HepG2 (cell line): ENCODE measurements around the gene PALM. TPM values are rescaled to one million over a fixed set of nuclear protein-coding genes. Genes with fewer than 3 reads are reported as not detected.

Source experiments
- AHR ChIP-seq: IDR thresholded peaks from 2 replicates; pipeline ENCODE4 v1.6.1; 2018; ENCODE audit warnings: missing genetic modification reagents, missing compliant biosample characterization
- ATAD3A ChIP-seq: sonication (generic); formaldehyde crosslinking; IDR thresholded peaks from 2 replicates; pipeline ENCODE4 v1.4.0; 2020; ENCODE audit warnings: missing genetic modification reagents
- ATF7 ChIP-seq, 2 experiments: fragments of 450-650 bp in 1 of 2; sonication (generic) in 1 of 2; formaldehyde crosslinking in 1 of 2; IDR thresholded peaks; 2 replicates each; pipeline versions ENCODE4 v1.4.0 to v1.6.1; 2016 to 2020; ENCODE audit warnings: antibody characterized with exemption in 1 of 2, mild to moderate bottlenecking in 1 of 2, missing genetic modification reagents in 1 of 2
- CENPT ChIP-seq: sonication (generic); formaldehyde crosslinking; IDR thresholded peaks from 2 replicates; pipeline ENCODE4 v1.8.0; 2022; ENCODE audit warnings: low read depth, mild to moderate bottlenecking, moderate library complexity, missing genetic modification reagents
- CHD2 ChIP-seq: IDR thresholded peaks from 2 replicates; pipeline ENCODE4 v1.6.1; 2011; ENCODE audit warnings: low read depth, low read length, improper control_type of control experiment
- CTCF ChIP-seq: sonication (generic); formaldehyde crosslinking; IDR thresholded peaks from 2 replicates; pipeline ENCODE4 v1.5.0; 2020; ENCODE audit warnings: mild to moderate bottlenecking, missing genetic modification reagents, moderate library complexity
- DBP ChIP-seq: sonication (generic); formaldehyde crosslinking; IDR thresholded peaks from 2 replicates; pipeline ENCODE4 v1.4.0; 2020; ENCODE audit warnings: missing genetic modification reagents; ENCODE audit errors: not compliant biosample characterization
- DMAP1 ChIP-seq: IDR thresholded peaks from 2 replicates; pipeline ENCODE4 v1.6.1; 2016
- FOSL2 ChIP-seq: sonication (generic); formaldehyde crosslinking; IDR thresholded peaks from 2 replicates; pipeline ENCODE4 v1.4.0; 2020; ENCODE audit warnings: missing genetic modification reagents
- HNRNPH1 ChIP-seq: fragments of 200-400 bp; formaldehyde crosslinking; optimal IDR thresholded peaks from 2 replicates; pipeline ENCODE3; 2017; ENCODE audit warnings: mild to moderate bottlenecking, low read depth, low read length
- HNRNPL ChIP-seq: fragments of 200-400 bp; formaldehyde crosslinking; IDR thresholded peaks from 2 replicates; pipeline ENCODE4 v1.6.1; 2017; ENCODE audit warnings: mild to moderate bottlenecking, low read depth, low read length
- HNRNPLL ChIP-seq: fragments of 200-400 bp; formaldehyde crosslinking; IDR thresholded peaks from 2 replicates; pipeline ENCODE4 v1.6.1; 2017; ENCODE audit warnings: mild to moderate bottlenecking, low read depth, low read length; ENCODE audit not compliant: poor library complexity, severe bottlenecking
- KMT2A ChIP-seq: sonication (generic); formaldehyde crosslinking; IDR thresholded peaks from 2 replicates; pipeline ENCODE4 v1.4.0; 2020; ENCODE audit warnings: missing genetic modification reagents
- MLLT10 ChIP-seq: sonication (generic); formaldehyde crosslinking; IDR thresholded peaks from 2 replicates; pipeline ENCODE4 v1.4.0; 2020; ENCODE audit warnings: missing genetic modification reagents
- NFKB2 ChIP-seq: sonication (generic); formaldehyde crosslinking; IDR thresholded peaks from 2 replicates; pipeline ENCODE4 v1.4.0; 2020; ENCODE audit warnings: missing genetic modification reagents, borderline replicate concordance
- NFKBIZ ChIP-seq: IDR thresholded peaks from 2 replicates; pipeline ENCODE4 v1.6.1; 2018; ENCODE audit warnings: missing genetic modification reagents, missing compliant biosample characterization
- PAWR ChIP-seq: sonication (generic); formaldehyde crosslinking; IDR thresholded peaks from 2 replicates; pipeline ENCODE4 v1.4.0; 2020; ENCODE audit warnings: missing genetic modification reagents, mild to moderate bottlenecking, borderline replicate concordance
- PLSCR1 ChIP-seq: sonication (generic); formaldehyde crosslinking; IDR thresholded peaks from 2 replicates; pipeline ENCODE4 v1.5.0; 2020; ENCODE audit warnings: missing genetic modification reagents, mild to moderate bottlenecking, borderline replicate concordance
- POLR2G ChIP-seq: fragments of 200-400 bp; formaldehyde crosslinking; IDR thresholded peaks from 2 replicates; pipeline ENCODE4 v1.6.1; 2018; ENCODE audit warnings: mild to moderate bottlenecking, low read depth, low read length, moderate library complexity
- RELA ChIP-seq: sonication (generic); formaldehyde crosslinking; IDR thresholded peaks from 2 replicates; pipeline ENCODE4 v1.4.0; 2020; ENCODE audit warnings: missing genetic modification reagents
- SNAPC2 ChIP-seq: sonication (generic); formaldehyde crosslinking; IDR thresholded peaks from 2 replicates; pipeline ENCODE4 v1.8.1; 2022; ENCODE audit warnings: mild to moderate bottlenecking, missing genetic modification reagents
- STAT5B ChIP-seq: sonication (generic); formaldehyde crosslinking; IDR thresholded peaks from 2 replicates; pipeline ENCODE4 v1.4.0; 2020; ENCODE audit warnings: missing genetic modification reagents
- TEAD3 ChIP-seq: optimal IDR thresholded peaks from 2 replicates; pipeline ENCODE3; 2016; ENCODE audit warnings: borderline replicate concordance
- TRAFD1 ChIP-seq: sonication (generic); formaldehyde crosslinking; IDR thresholded peaks from 2 replicates; pipeline ENCODE4 v1.5.1; 2020; ENCODE audit warnings: missing genetic modification reagents, mild to moderate bottlenecking, borderline replicate concordance
- ZNF343 ChIP-seq: sonication (generic); formaldehyde crosslinking; IDR thresholded peaks from 2 replicates; pipeline ENCODE4 v1.4.0; 2020; ENCODE audit warnings: mild to moderate bottlenecking, missing genetic modification reagents
- ZNF776 ChIP-seq: sonication (generic); formaldehyde crosslinking; IDR thresholded peaks from 2 replicates; pipeline ENCODE4 v1.4.0; 2020; ENCODE audit warnings: mild to moderate bottlenecking, missing genetic modification reagents
- ZNF790 ChIP-seq: sonication (generic); formaldehyde crosslinking; IDR thresholded peaks from 2 replicates; pipeline ENCODE4 v1.8.0; 2022; ENCODE audit warnings: missing genetic modification reagents, mild to moderate bottlenecking, borderline replicate concordance
- ZSCAN9 ChIP-seq: IDR thresholded peaks from 2 replicates; pipeline ENCODE4 v1.6.1; 2016; ENCODE audit warnings: borderline replicate concordance
- polyA plus RNA-seq, 8 experiments: library from polyadenylated mRNA; depleted of rRNA in 3 of 8; stranded (reverse) in 7 of 8; unstranded in 1 of 8; fragments of >200 nt; fragmentation: Illumina TruSeq in 4 of 8; extraction: Trizol in 4 of 8; gene quantifications; 2 replicates each; pipeline versions ENCODE4 v1.2.1 to v1.2.3, GENCODE V29; 2011 to 2016; ENCODE audit warnings: low read depth in 4 of 8, missing spikeins in 1 of 8, mixed read lengths in 1 of 8; ENCODE audit not compliant: insufficient read depth in 1 of 8
- total RNA-seq, 5 experiments: library from RNA; depleted of rRNA; stranded (reverse); fragments of >200 nt; fragmentation: Illumina TruSeq; extraction: Trizol; gene quantifications; 2 replicates each; pipeline ENCODE4 v1.2.3, GENCODE V29; 2016; ENCODE audit warnings: low read depth in 1 of 5

The PALM gene
- total and polyA plus RNA-seq, 2 of the 13 experiments (the other 11 are each of a cell fraction or from before 2014, with no cell fraction given): 4.0 to 9.7 TPM

GRCh38 chr19:663682-664117 is 45.0 kb upstream of the PALM start (continued):
- TF ChIP-seq TRAFD1 (CRISPR knock-in tag): no peak
- no peak for TF ChIP-seq ZNF343 (CRISPR knock-in tag)
- 0 out of 2 replicates have a peak, but pooled peaks have one; percentile 36 for TF ChIP-seq NFKBIZ (CRISPR knock-in tag)
- no peak; the same call in 1 of the 2 replicates for TF ChIP-seq AHR (CRISPR knock-in tag)
- TF ChIP-seq ZNF776: no peak
- no peak for TF ChIP-seq STAT5B (CRISPR knock-in tag)
- TF ChIP-seq RELA (CRISPR knock-in tag): no peak
- no peak for TF ChIP-seq PLSCR1 (CRISPR knock-in tag)
- TF ChIP-seq ZNF790: no peak
- TF ChIP-seq DMAP1: no peak
- no peak for TF ChIP-seq MLLT10 (CRISPR knock-in tag)
- no peak for TF ChIP-seq POLR2G
- no peak for TF ChIP-seq CENPT (CRISPR knock-in tag)
- TF ChIP-seq TEAD3 (CRISPR knock-in tag): peak; percentile 4
- no peak for TF ChIP-seq DBP
- TF ChIP-seq KMT2A: 0 out of 2 replicates have a peak, but pooled peaks have one; percentile 44
- no peak for TF ChIP-seq ZSCAN9
- TF ChIP-seq ATF7 (IDR thresholded peaks at IDR 0.05): no peak
- TF ChIP-seq ATF7 (CRISPR knock-in tag; IDR thresholded peaks at IDR 0.05): no peak
- 0 out of 2 replicates have a peak, but pooled peaks have one; percentile 25 for TF ChIP-seq NFKB2 (CRISPR knock-in tag)
- 0 out of 2 replicates have a peak, but pooled peaks have one; percentile 7 for TF ChIP-seq CTCF
- no peak for TF ChIP-seq HNRNPH1
- no peak for TF ChIP-seq PAWR (CRISPR knock-in tag)
- TF ChIP-seq HNRNPL: 0 out of 2 replicates have a peak, but pooled peaks have one; percentile 48
- TF ChIP-seq ATAD3A (CRISPR knock-in tag): no peak
- no peak for TF ChIP-seq SNAPC2
- no peak for TF ChIP-seq FOSL2 (CRISPR knock-in tag)
- TF ChIP-seq HNRNPLL: peak; percentile 13
- TF ChIP-seq CHD2: no peak
